GM23338 (cell line): ENCODE measurements around the gene GGT7. TPM values are rescaled to one million over a fixed set of nuclear protein-coding genes. Genes with fewer than 3 reads are reported as not detected.

Experiments
- ATAC-seq: fragments of 200-7000 bp; cut with Tn5 transposase; 3 replicates; pipeline ENCODE4 v1.9.1; 2020
- DNase-seq: peaks from one replicate; pipeline ENCODE4 v3.0.0-alpha.2; 2015; ENCODE audit warnings: low spot score
- H2AFZ ChIP-seq: fragments of 200-600 bp; sonication (generic); 2 replicates; pipeline ENCODE4 v1.8.0; 2016; ENCODE audit warnings: antibody characterized with exemption, mild to moderate bottlenecking, moderate library complexity
- H3F3A ChIP-seq: fragments of 200-600 bp; sonication (generic); replicated peaks from 2 replicates; pipeline ENCODE4 v1.8.0; 2017; ENCODE audit warnings: antibody characterized with exemption, mixed run types, low read depth
- H3K27ac ChIP-seq: fragments of 200-600 bp; sonication (generic); 2 replicates; pipeline ENCODE4 v1.6.1; 2016; ENCODE audit warnings: low read depth
- H3K27me3 ChIP-seq: fragments of 200-600 bp; sonication (generic); 2 replicates; pipeline ENCODE4 v1.8.0; 2016; ENCODE audit warnings: mild to moderate bottlenecking, mixed run types, moderate library complexity; ENCODE audit not compliant: insufficient read depth
- H3K36me3 ChIP-seq: fragments of 200-600 bp; sonication (generic); 2 replicates; pipeline ENCODE4 v1.8.0; 2016; ENCODE audit warnings: mild to moderate bottlenecking; ENCODE audit not compliant: insufficient read depth
- H3K4me1 ChIP-seq: fragments of 200-600 bp; sonication (generic); 2 replicates; pipeline ENCODE4 v1.8.0; 2016; ENCODE audit warnings: mild to moderate bottlenecking, moderate library complexity; ENCODE audit not compliant: insufficient read depth
- H3K4me2 ChIP-seq: fragments of 200-600 bp; sonication (generic); 2 replicates; pipeline ENCODE4 v1.7.1; 2017; ENCODE audit warnings: mixed run types
- H3K4me3 ChIP-seq: fragments of 200-600 bp; sonication (generic); 2 replicates; pipeline ENCODE4 v1.6.1; 2016; ENCODE audit warnings: mixed run types
- H3K79me2 ChIP-seq: fragments of 200-600 bp; sonication (generic); replicated peaks from 2 replicates; pipeline ENCODE4 v1.8.0; 2017; ENCODE audit warnings: mild to moderate bottlenecking; ENCODE audit not compliant: insufficient read depth
- H3K9me2 ChIP-seq: fragments of 200-600 bp; sonication (generic); 2 replicates; pipeline ENCODE4 v1.8.0; 2017; ENCODE audit not compliant: insufficient read depth
- H4K20me1 ChIP-seq: fragments of 200-600 bp; sonication (generic); replicated peaks from 2 replicates; pipeline ENCODE4 v1.8.0; 2017; ENCODE audit warnings: mild to moderate bottlenecking; ENCODE audit not compliant: insufficient read depth
- H3K27ac Mint-ChIP-seq: 2 replicates; pipeline ENCODE4 v1.8.0; 2020; ENCODE audit warnings: inconsistent platforms, mild to moderate bottlenecking, moderate library complexity, mixed read lengths
- H3K27me3 Mint-ChIP-seq: 3 replicates; pipeline ENCODE4 v1.8.0; 2022; ENCODE audit warnings: low read depth, mild to moderate bottlenecking, moderate library complexity, mixed read lengths, inconsistent platforms; ENCODE audit not compliant: insufficient read depth, poor library complexity
- H3K36me3 Mint-ChIP-seq: 3 replicates; pipeline ENCODE4 v1.8.0; 2021; ENCODE audit warnings: low read depth, mild to moderate bottlenecking, inconsistent platforms, moderate library complexity, mixed read lengths
- H3K4me1 Mint-ChIP-seq: 3 replicates; pipeline ENCODE4 v1.8.0; 2020; ENCODE audit warnings: mild to moderate bottlenecking, inconsistent platforms, mixed read lengths
- H3K4me3 Mint-ChIP-seq: 3 replicates; pipeline ENCODE4 v1.8.0; 2021; ENCODE audit warnings: moderate library complexity, mild to moderate bottlenecking, inconsistent platforms, mixed read lengths
- H3K9me3 Mint-ChIP-seq: 3 replicates; pipeline ENCODE4 v1.8.0; 2020; ENCODE audit warnings: moderate library complexity, mild to moderate bottlenecking, inconsistent platforms, mixed read lengths
- CREB1 ChIP-seq: fragments of 250-450 bp; sonication (Bioruptor Pico); IDR thresholded peaks from 2 replicates; pipeline ENCODE4 v1.5.0; 2020; ENCODE audit warnings: low read depth, mild to moderate bottlenecking, moderate library complexity
- EZH2 ChIP-seq: fragments of 200-600 bp; sonication (generic); IDR thresholded peaks from one replicate; pipeline ENCODE4 v1.8.0; 2017; ENCODE audit warnings: antibody characterized with exemption, mild to moderate bottlenecking, low read depth; ENCODE audit not compliant: unreplicated experiment
- EZH2phosphoT487 ChIP-seq: fragments of 200-600 bp; sonication (generic); IDR thresholded peaks from one replicate; pipeline ENCODE4 v1.8.1; 2018; ENCODE audit warnings: antibody characterized with exemption; ENCODE audit not compliant: unreplicated experiment
- NANOG ChIP-seq: IDR thresholded peaks from 2 replicates; pipeline ENCODE4 v1.6.1; 2016; ENCODE audit warnings: antibody characterized with exemption, borderline replicate concordance
- POLR2AphosphoS5 ChIP-seq: IDR thresholded peaks from 2 replicates; pipeline ENCODE4 v1.6.1; 2016; ENCODE audit warnings: antibody characterized with exemption, low read depth
- STAT1 ChIP-seq: IDR thresholded peaks from one replicate; pipeline ENCODE4 v1.6.1; 2016; ENCODE audit warnings: antibody characterized with exemption; ENCODE audit not compliant: unreplicated experiment
- ZNF331 ChIP-seq: fragments of 250-450 bp; sonication (Bioruptor Pico); IDR thresholded peaks from 2 replicates; pipeline ENCODE4 v1.5.0; 2020; ENCODE audit warnings: low read depth, mild to moderate bottlenecking, moderate library complexity
- polyA plus RNA-seq: library from polyadenylated mRNA; unstranded; fragments of >200 nt; fragmentation: Nextera tagmentation; extraction: Ambion mirVana; gene quantifications from 2 replicates; pipeline ENCODE4 v1.2.1, GENCODE V29; 2016
- total RNA-seq: library from RNA; depleted of rRNA; stranded (reverse); fragments of >200 nt; shearing (Covaris generic); gene quantifications from 2 replicates; pipeline ENCODE4 v1.2.3, GENCODE V29; 2014
- TF ChIP-seq, protein P1 (sequence below), 2 experiments: fragments of 200-600 bp in 1 of 2; sonication (generic) in 1 of 2; conservative IDR thresholded peaks; 2 replicates each; pipeline versions ENCODE4 v1.5.1 to v1.6.1; 2016 to 2017; ENCODE audit warnings: antibody characterized with exemption in 2 of 2, low read depth in 2 of 2, mild to moderate bottlenecking in 2 of 2, moderate library complexity in 1 of 2
- TF ChIP-seq, protein P2 (sequence below): IDR thresholded peaks from one replicate; pipeline ENCODE4 v1.6.1; 2018; ENCODE audit warnings: antibody characterized with exemption; ENCODE audit not compliant: unreplicated experiment
- TF ChIP-seq, protein P3 (sequence below): IDR thresholded peaks from 2 replicates; pipeline ENCODE4 v1.6.1; 2016; ENCODE audit warnings: antibody characterized with exemption
- TF ChIP-seq, protein P4 (sequence below): fragments of 250-450 bp; sonication (Bioruptor Pico); IDR thresholded peaks from 2 replicates; pipeline ENCODE4 v1.5.0; 2020; ENCODE audit warnings: mild to moderate bottlenecking, moderate library complexity

The GGT7 gene
- total and polyA plus RNA-seq, 2 experiments from 2014 or later, result 23.6 to 24.6 TPM

- Histone ChIP-seq H3K4me1 (no peaks in the 10 kb centered on the region), H3K36me3 (no peaks in the 10 kb centered on the region), H3K4me2 (no peak overlapping the region), H3K27ac (0 out of 2 replicates have a peak overlapping the region, but pooled peaks have one; percentile 45), H4K20me1 (no peaks in the 10 kb centered on the region; the same call in 1 of the 2 replicates), H3K4me3 (no peak overlapping the region), H2AFZ (no peak overlapping the region), H3F3A (0 out of 2 replicates have a peak, but pooled peaks cover 3% of the 10 kb centered on the region), H3K9me2 (no peaks in the 10 kb centered on the region; the same call in 1 of the 2 replicates), H3K27me3 (no peaks in the 10 kb centered on the region), H3K79me2 (no peaks in the 10 kb centered on the region)
- no peak for ATAC-seq
- Mint-ChIP-seq H3K27me3 (peaks cover 2% of the 10 kb centered on the region), H3K4me1 (no peaks in the 10 kb centered on the region), H3K36me3 (no peaks in the 10 kb centered on the region), H3K27ac (no peak overlapping the region), H3K9me3 (no peaks in the 10 kb centered on the region), H3K4me3 (no peak overlapping the region)
- no peak for DNase-seq
- TF ChIP-seq CREB1 (CRISPR knock-in tag) (no peak), EZH2 (no peak), ZNF331 (CRISPR knock-in tag) (no peak), NANOG (no peak), STAT1 (no peak), EZH2phosphoT487 (no peak), POLR2AphosphoS5 (no peak)
- TF ChIP-seq, protein P1, sequence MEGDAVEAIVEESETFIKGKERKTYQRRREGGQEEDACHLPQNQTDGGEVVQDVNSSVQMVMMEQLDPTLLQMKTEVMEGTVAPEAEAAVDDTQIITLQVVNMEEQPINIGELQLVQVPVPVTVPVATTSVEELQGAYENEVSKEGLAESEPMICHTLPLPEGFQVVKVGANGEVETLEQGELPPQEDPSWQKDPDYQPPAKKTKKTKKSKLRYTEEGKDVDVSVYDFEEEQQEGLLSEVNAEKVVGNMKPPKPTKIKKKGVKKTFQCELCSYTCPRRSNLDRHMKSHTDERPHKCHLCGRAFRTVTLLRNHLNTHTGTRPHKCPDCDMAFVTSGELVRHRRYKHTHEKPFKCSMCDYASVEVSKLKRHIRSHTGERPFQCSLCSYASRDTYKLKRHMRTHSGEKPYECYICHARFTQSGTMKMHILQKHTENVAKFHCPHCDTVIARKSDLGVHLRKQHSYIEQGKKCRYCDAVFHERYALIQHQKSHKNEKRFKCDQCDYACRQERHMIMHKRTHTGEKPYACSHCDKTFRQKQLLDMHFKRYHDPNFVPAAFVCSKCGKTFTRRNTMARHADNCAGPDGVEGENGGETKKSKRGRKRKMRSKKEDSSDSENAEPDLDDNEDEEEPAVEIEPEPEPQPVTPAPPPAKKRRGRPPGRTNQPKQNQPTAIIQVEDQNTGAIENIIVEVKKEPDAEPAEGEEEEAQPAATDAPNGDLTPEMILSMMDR (conservative IDR thresholded peaks at IDR 0.05; ENCODE audit: low read depth in 2 of 2), result no peak
- TF ChIP-seq, protein P2, sequence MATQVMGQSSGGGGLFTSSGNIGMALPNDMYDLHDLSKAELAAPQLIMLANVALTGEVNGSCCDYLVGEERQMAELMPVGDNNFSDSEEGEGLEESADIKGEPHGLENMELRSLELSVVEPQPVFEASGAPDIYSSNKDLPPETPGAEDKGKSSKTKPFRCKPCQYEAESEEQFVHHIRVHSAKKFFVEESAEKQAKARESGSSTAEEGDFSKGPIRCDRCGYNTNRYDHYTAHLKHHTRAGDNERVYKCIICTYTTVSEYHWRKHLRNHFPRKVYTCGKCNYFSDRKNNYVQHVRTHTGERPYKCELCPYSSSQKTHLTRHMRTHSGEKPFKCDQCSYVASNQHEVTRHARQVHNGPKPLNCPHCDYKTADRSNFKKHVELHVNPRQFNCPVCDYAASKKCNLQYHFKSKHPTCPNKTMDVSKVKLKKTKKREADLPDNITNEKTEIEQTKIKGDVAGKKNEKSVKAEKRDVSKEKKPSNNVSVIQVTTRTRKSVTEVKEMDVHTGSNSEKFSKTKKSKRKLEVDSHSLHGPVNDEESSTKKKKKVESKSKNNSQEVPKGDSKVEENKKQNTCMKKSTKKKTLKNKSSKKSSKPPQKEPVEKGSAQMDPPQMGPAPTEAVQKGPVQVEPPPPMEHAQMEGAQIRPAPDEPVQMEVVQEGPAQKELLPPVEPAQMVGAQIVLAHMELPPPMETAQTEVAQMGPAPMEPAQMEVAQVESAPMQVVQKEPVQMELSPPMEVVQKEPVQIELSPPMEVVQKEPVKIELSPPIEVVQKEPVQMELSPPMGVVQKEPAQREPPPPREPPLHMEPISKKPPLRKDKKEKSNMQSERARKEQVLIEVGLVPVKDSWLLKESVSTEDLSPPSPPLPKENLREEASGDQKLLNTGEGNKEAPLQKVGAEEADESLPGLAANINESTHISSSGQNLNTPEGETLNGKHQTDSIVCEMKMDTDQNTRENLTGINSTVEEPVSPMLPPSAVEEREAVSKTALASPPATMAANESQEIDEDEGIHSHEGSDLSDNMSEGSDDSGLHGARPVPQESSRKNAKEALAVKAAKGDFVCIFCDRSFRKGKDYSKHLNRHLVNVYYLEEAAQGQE, result no peak
- TF ChIP-seq, protein P3, sequence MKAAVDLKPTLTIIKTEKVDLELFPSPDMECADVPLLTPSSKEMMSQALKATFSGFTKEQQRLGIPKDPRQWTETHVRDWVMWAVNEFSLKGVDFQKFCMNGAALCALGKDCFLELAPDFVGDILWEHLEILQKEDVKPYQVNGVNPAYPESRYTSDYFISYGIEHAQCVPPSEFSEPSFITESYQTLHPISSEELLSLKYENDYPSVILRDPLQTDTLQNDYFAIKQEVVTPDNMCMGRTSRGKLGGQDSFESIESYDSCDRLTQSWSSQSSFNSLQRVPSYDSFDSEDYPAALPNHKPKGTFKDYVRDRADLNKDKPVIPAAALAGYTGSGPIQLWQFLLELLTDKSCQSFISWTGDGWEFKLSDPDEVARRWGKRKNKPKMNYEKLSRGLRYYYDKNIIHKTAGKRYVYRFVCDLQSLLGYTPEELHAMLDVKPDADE, result no peak
- TF ChIP-seq, protein P4, sequence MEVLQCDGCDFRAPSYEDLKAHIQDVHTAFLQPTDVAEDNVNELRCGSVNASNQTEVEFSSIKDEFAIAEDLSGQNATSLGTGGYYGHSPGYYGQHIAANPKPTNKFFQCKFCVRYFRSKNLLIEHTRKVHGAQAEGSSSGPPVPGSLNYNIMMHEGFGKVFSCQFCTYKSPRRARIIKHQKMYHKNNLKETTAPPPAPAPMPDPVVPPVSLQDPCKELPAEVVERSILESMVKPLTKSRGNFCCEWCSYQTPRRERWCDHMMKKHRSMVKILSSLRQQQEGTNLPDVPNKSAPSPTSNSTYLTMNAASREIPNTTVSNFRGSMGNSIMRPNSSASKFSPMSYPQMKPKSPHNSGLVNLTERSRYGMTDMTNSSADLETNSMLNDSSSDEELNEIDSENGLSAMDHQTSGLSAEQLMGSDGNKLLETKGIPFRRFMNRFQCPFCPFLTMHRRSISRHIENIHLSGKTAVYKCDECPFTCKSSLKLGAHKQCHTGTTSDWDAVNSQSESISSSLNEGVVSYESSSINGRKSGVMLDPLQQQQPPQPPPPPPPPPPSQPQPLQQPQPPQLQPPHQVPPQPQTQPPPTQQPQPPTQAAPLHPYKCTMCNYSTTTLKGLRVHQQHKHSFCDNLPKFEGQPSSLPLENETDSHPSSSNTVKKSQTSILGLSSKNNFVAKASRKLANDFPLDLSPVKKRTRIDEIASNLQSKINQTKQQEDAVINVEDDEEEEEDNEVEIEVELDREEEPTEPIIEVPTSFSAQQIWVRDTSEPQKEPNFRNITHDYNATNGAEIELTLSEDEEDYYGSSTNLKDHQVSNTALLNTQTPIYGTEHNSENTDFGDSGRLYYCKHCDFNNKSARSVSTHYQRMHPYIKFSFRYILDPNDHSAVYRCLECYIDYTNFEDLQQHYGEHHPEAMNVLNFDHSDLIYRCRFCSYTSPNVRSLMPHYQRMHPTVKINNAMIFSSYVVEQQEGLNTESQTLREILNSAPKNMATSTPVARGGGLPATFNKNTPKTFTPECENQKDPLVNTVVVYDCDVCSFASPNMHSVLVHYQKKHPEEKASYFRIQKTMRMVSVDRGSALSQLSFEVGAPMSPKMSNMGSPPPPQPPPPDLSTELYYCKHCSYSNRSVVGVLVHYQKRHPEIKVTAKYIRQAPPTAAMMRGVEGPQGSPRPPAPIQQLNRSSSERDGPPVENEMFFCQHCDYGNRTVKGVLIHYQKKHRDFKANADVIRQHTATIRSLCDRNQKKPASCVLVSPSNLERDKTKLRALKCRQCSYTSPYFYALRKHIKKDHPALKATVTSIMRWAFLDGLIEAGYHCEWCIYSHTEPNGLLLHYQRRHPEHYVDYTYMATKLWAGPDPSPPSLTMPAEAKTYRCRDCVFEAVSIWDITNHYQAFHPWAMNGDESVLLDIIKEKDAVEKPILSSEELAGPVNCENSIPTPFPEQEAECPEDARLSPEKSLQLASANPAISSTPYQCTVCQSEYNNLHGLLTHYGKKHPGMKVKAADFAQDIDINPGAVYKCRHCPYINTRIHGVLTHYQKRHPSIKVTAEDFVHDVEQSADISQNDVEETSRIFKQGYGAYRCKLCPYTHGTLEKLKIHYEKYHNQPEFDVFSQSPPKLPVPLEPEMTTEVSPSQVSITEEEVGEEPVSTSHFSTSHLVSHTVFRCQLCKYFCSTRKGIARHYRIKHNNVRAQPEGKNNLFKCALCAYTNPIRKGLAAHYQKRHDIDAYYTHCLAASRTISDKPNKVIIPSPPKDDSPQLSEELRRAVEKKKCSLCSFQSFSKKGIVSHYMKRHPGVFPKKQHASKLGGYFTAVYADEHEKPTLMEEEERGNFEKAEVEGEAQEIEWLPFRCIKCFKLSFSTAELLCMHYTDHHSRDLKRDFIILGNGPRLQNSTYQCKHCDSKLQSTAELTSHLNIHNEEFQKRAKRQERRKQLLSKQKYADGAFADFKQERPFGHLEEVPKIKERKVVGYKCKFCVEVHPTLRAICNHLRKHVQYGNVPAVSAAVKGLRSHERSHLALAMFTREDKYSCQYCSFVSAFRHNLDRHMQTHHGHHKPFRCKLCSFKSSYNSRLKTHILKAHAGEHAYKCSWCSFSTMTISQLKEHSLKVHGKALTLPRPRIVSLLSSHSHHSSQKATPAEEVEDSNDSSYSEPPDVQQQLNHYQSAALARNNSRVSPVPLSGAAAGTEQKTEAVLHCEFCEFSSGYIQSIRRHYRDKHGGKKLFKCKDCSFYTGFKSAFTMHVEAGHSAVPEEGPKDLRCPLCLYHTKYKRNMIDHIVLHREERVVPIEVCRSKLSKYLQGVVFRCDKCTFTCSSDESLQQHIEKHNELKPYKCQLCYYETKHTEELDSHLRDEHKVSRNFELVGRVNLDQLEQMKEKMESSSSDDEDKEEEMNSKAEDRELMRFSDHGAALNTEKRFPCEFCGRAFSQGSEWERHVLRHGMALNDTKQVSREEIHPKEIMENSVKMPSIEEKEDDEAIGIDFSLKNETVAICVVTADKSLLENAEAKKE (CRISPR knock-in tag), result no peak
These were observed 35.2 kb upstream of the GGT7 start for GRCh38 chr20:34907616-34908469.
